Measurements from ENCODE around the gene FBXO28. TPM values are rescaled to one million over a fixed set of nuclear protein-coding genes. Genes with fewer than 3 reads are reported as not detected.

The FBXO28 gene
- total and polyA plus RNA-seq, 10 of the 15 experiments (the other 5 are each of a cell fraction or from before 2014, with no cell fraction given) = 4.3 to 23.2 (median 18.4) TPM

DNA sequence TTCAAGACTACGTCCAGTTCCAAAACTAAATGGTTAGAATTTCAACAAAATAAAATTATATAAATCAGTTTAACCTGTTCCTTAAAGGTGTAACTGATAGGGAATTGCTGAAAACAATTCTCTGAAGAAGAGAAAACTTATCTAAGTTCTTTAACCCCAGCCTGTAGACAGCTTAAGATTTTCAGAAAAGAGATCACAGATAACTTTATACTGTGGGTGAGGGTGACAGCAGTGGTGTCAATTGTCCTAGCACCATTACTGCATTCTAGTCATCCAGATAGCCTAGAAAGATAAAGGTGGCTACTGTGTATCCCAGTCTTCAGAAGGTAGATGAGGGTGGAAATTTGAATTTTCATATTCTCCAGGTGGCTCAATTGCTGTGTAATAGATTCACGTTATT is 49.4 kb downstream of the FBXO28 start:
- Histone ChIP-seq H3K27me3 (replicated peaks in 1 of 2; ENCODE audit: control insufficient read depth in 2 of 2, insufficient read depth in 2 of 2, low read length in 1 of 2) (no peaks in the 10 kb centered on the region), H3K9ac (ENCODE audit: control insufficient read depth, insufficient read depth, low read length) (no peak overlapping the region), H3K79me2 (ENCODE audit: control insufficient read depth, insufficient read depth, low read length) (no peaks in the 10 kb centered on the region), H3K27ac (ENCODE audit: control insufficient read depth, insufficient read depth) (no peak overlapping the region), H3K4me2 (ENCODE audit: control insufficient read depth, insufficient read depth) (no peak overlapping the region), H3K36me3 (ENCODE audit: control insufficient read depth in 2 of 2, insufficient read depth in 2 of 2, low read length in 1 of 2) (no peaks in the 10 kb centered on the region; a peak in 1 of 4 replicates), H4K20me1 (ENCODE audit: control insufficient read depth, insufficient read depth) (no peaks in the 10 kb centered on the region), H2AFZ (ENCODE audit: control insufficient read depth, low read depth, low read length) (no peak overlapping the region), H3K4me1 (ENCODE audit: control insufficient read depth, insufficient read depth, low read length) (no peaks in the 10 kb centered on the region), H3K4me3 (no peak overlapping the region), H3K9me3 (replicated peaks; ENCODE audit: control insufficient read depth, insufficient read depth, low read length) (no peaks in the 10 kb centered on the region)
- SMC1A ChIA-PET (ENCODE audit: uncharacterized antibody, unreplicated experiment) = interaction anchor here (1.1 kb wide), 1 partner anchor 58 kb away, joined by 3 read pairs; no protein-coding TSS in a partner anchor
- TF ChIP-seq HDAC2 (IDR thresholded peaks at IDR 0.05) (no peak), GATAD2B (conservative IDR thresholded peaks at IDR 0.05; ENCODE audit: low read depth) (no peak), RAD51 (IDR thresholded peaks at IDR 0.05) (no peak), ZBED1 (IDR thresholded peaks at IDR 0.05; ENCODE audit: borderline replicate concordance) (no peak), ZNF622 (IDR thresholded peaks at IDR 0.05) (no peak), EZH2 (IDR thresholded peaks at IDR 0.05; ENCODE audit: borderline replicate concordance, control insufficient read depth, low read depth, low read length) (no peak), ASH2L (IDR thresholded peaks at IDR 0.05; ENCODE audit: borderline replicate concordance, low read depth) (no peak), BRCA1 (IDR thresholded peaks at IDR 0.05; ENCODE audit: low read depth, low read length) (no peak), FOXK2 (IDR thresholded peaks at IDR 0.05) (no peak), MEF2B (IDR thresholded peaks at IDR 0.05; ENCODE audit: partially characterized antibody, poor library complexity, severe bottlenecking) (no peak), ZNF24 (IDR thresholded peaks at IDR 0.05) (no peak), MYC (IDR thresholded peaks at IDR 0.05; ENCODE audit: insufficient read depth, insufficient read length, insufficient replicate concordance, low read length, severe bottlenecking) (no peak), TCF7 (IDR thresholded peaks at IDR 0.05; ENCODE audit: borderline replicate concordance) (no peak)
- TF ChIP-seq, protein P1, sequence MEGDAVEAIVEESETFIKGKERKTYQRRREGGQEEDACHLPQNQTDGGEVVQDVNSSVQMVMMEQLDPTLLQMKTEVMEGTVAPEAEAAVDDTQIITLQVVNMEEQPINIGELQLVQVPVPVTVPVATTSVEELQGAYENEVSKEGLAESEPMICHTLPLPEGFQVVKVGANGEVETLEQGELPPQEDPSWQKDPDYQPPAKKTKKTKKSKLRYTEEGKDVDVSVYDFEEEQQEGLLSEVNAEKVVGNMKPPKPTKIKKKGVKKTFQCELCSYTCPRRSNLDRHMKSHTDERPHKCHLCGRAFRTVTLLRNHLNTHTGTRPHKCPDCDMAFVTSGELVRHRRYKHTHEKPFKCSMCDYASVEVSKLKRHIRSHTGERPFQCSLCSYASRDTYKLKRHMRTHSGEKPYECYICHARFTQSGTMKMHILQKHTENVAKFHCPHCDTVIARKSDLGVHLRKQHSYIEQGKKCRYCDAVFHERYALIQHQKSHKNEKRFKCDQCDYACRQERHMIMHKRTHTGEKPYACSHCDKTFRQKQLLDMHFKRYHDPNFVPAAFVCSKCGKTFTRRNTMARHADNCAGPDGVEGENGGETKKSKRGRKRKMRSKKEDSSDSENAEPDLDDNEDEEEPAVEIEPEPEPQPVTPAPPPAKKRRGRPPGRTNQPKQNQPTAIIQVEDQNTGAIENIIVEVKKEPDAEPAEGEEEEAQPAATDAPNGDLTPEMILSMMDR (IDR thresholded peaks at IDR 0.05 in 2 of 3, conservative IDR thresholded peaks at IDR 0.05 in 1 of 3; ENCODE audit: control insufficient read depth in 2 of 3, extremely low read depth in 1 of 3, insufficient read depth in 1 of 3, low read depth in 3 of 3, low read length in 3 of 3) = no peak
- TF ChIP-seq, protein P2, sequence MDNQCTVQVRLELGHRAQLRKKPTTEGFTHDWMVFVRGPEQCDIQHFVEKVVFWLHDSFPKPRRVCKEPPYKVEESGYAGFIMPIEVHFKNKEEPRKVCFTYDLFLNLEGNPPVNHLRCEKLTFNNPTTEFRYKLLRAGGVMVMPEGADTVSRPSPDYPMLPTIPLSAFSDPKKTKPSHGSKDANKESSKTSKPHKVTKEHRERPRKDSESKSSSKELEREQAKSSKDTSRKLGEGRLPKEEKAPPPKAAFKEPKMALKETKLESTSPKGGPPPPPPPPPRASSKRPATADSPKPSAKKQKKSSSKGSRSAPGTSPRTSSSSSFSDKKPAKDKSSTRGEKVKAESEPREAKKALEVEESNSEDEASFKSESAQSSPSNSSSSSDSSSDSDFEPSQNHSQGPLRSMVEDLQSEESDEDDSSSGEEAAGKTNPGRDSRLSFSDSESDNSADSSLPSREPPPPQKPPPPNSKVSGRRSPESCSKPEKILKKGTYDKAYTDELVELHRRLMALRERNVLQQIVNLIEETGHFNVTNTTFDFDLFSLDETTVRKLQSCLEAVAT (IDR thresholded peaks at IDR 0.05) = no peak
- RAD21 ChIA-PET (ENCODE audit: unreplicated experiment) = no interaction called here
- 50% methylated on average over 2 of the region's 2 CpGs for WGBS (ENCODE audit: insufficient coverage, insufficient replicate concordance, low lambda C conversion rate, missing lambda C conversion rate)
- no TSS peak for BruUV-seq (replicated peaks)
- DNase-seq (ENCODE audit: low read depth, low spot score) (no peak), ATAC-seq (no peak), FAIRE-seq (no peak)
- CTCF ChIA-PET = no interaction called here
- in situ Hi-C loops (cut with MboI) (no loop called here), intact Hi-C loops (cut with micrococcal nuclease; ENCODE audit: unreplicated experiment) (no loop called here)
- POLR2A ChIA-PET = no interaction called here
